Psoas muscle (tissue), 8 donors: Measurements from ENCODE around the gene CRYGN. TPM values are rescaled to one million over a fixed set of nuclear protein-coding genes. Genes with fewer than 3 reads are reported as not detected.
A peak's percentile ranks its signal among the peaks of the same experiment; 100 is the strongest.

Experiments used
- ATAC-seq, 4 donors: fragments of 200-7000 bp; cut with Tn5 transposase; one replicate each; pipeline ENCODE4 v1.9.1; 2020; ENCODE audit warnings: moderate library complexity in 3 of 4, mild to moderate bottlenecking in 2 of 4
- DNase-seq, 2 donors: peaks; one replicate each; pipeline ENCODE4 v3.0.0-alpha.2; 2020
- H3K27ac ChIP-seq: fragments of 200-600 bp; one replicate; pipeline ENCODE4 v1.8.0; 2022
- H3K27me3 ChIP-seq, 3 donors: fragments of 200-600 bp in 1 of 3; one replicate each; pipeline versions ENCODE4 v1.6.1 to v1.8.0; 2013 to 2022; ENCODE audit warnings: low read length in 2 of 3, mild to moderate bottlenecking in 2 of 3, moderate library complexity in 1 of 3; ENCODE audit not compliant: insufficient read depth in 3 of 3
- H3K36me3 ChIP-seq, 2 donors: fragments of 200-600 bp in 1 of 2; one replicate each; pipeline versions ENCODE4 v1.6.1 to v1.8.0; 2013 to 2022; ENCODE audit warnings: low read depth in 1 of 2, mild to moderate bottlenecking in 1 of 2, moderate library complexity in 1 of 2; ENCODE audit not compliant: insufficient read depth in 1 of 2
- H3K4me1 ChIP-seq: fragments of 200-600 bp; one replicate; pipeline ENCODE4 v1.8.0; 2022
- H3K4me3 ChIP-seq: fragments of 200-600 bp; one replicate; pipeline ENCODE4 v1.8.0; 2022; ENCODE audit warnings: mild to moderate bottlenecking
- H3K9me3 ChIP-seq: fragments of 200-600 bp; one replicate; pipeline ENCODE4 v1.8.0; 2022
- CTCF ChIP-seq: fragments of 200-600 bp; IDR thresholded peaks from one replicate; pipeline ENCODE4 v1.8.0; 2022; ENCODE audit warnings: antibody characterized with exemption
- WGBS, 3 donors: extraction: QIAGEN DNeasy Blood & Tissue Kit; methylation state at CpG; one replicate each; pipeline versions ENCODE4 v1.1.6 to v1.1.7; 2013; 5-methylcytosine and 5-hydroxymethylcytosine counted together
- intact Hi-C, 2 donors: fragments of 100-400 bp; cut with DNase I; formaldehyde crosslinking; loops; one replicate each; pipeline versions ENCODE4 v1.11.0 to v1.14.2; 2022
- polyA plus RNA-seq, 3 donors: library from polyadenylated mRNA; stranded (reverse); fragments of 200-250 nt; gene quantifications; one replicate each; pipeline ENCODE4 v1.2.3, GENCODE V29; 2013
- total RNA-seq, 4 donors: library from RNA; stranded (reverse); fragmentation: NEBNext Ultra II Directional in 2 of 4; extraction: Animal tissue kit (Norgen Biotek cat#: 25700) in 2 of 4; gene quantifications; one replicate each; pipeline versions ENCODE4 v1.2.1 to v1.2.4, GENCODE V29; 2021 to 2023
- donor health status: healthy with polysubstance abuse.
- donor health status: DM: no; HTN: no; CAD: no; lungs with moderate emphysema.
- donor health status: Bipolar disorder and iron deficiency.
- donor health status: healthy.
- donor health status: DM: yes; HTN: yes; CAD: no.
- donor health status: DM: no; HTN: no; CAD: no.
- donor health status: DM: no; HTN: no; CAD: no.
- donor health status: DM: yes; HTN: yes; CAD: no.

The CRYGN gene
- total and polyA plus RNA-seq, 7 donors: 0.12 to 0.15 TPM; not detected in 5

GRCh38 chr7:151384352-151384697 is 55.6 kb downstream of the CRYGN start:
- 80 to 99% (median 89%) methylated on average over 6 of the region's 6 CpGs for WGBS, 3 donors
- H3K9me3 ChIP-seq: no peaks in the 10 kb centered on the region
- H3K27me3 ChIP-seq: peaks cover 0 to 38% (median 20%) of the 10 kb centered on the region in 3 donors
- no peak for TF ChIP-seq CTCF
- H3K4me3 ChIP-seq: no peak overlapping the region
- ATAC-seq (no peak), DNase-seq (no peak)
- no peaks in the 10 kb centered on the region for H3K36me3 ChIP-seq
- intact Hi-C loops: no loop called here
- no peak overlapping the region for H3K27ac ChIP-seq
- peaks cover 13% of the 10 kb centered on the region for H3K4me1 ChIP-seq

GRCh38 chr7:151383638-151384351 is 56.1 kb downstream of the CRYGN start:
- H3K4me3 ChIP-seq: no peak overlapping the region
- 81 to 87% (median 81%) methylated on average over 15 of the region's 15 CpGs for WGBS, 3 donors
- H3K36me3 ChIP-seq: no peaks in the 10 kb centered on the region
- no peak overlapping the region for H3K27ac ChIP-seq
- peaks cover 0 to 38% (median 19%) of the 10 kb centered on the region in 3 donors for H3K27me3 ChIP-seq
- no peaks in the 10 kb centered on the region for H3K9me3 ChIP-seq
- intact Hi-C loops: no loop called here
- TF ChIP-seq CTCF: no peak
- H3K4me1 ChIP-seq: peaks cover 13% of the 10 kb centered on the region
- ATAC-seq: no peak
- no peak for DNase-seq

- peak in 1 of 4 donors; percentile 2 for ATAC-seq
- intact Hi-C loops: no loop called here
- H3K27me3 ChIP-seq: peaks cover 0 to 38% (median 19%) of the 10 kb centered on the region in 3 donors
- DNase-seq: no peak
- TF ChIP-seq CTCF: no peak
- peaks cover 0 to 13% of the 10 kb centered on the region in 2 donors for H3K36me3 ChIP-seq
- H3K4me1 ChIP-seq: peaks cover 13% of the 10 kb centered on the region
- no peak overlapping the region for H3K27ac ChIP-seq
- WGBS, 3 donors: 22 to 31% (median 25%) methylated on average over 36 to 37 of the region's 37 CpGs
- no peaks in the 10 kb centered on the region for H3K9me3 ChIP-seq
- peak overlapping the region; percentile 46 for H3K4me3 ChIP-seq
Measured at GRCh38 chr7:151382079-151382885, 57.7 kb downstream of the CRYGN start.

- Histone ChIP-seq H3K4me3 (peak overlapping the region; percentile 46), H3K9me3 (no peaks in the 10 kb centered on the region), H3K27ac (no peak overlapping the region), H3K27me3 (peaks cover 0 to 34% (median 19%) of the 10 kb centered on the region in 3 donors), H3K36me3 (peaks cover 0 to 21% of the 10 kb centered on the region in 2 donors), H3K4me1 (peaks cover 13% of the 10 kb centered on the region)
- no peak for DNase-seq
- intact Hi-C loops: no loop called here
- TF ChIP-seq CTCF: no peak
- peak; percentile 21 to 31 (median 28) for ATAC-seq
- 3 to 13% (median 9%) methylated on average over 60 to 83 of the region's 83 CpGs for WGBS, 3 donors
Measured at GRCh38 chr7:151381348-151382078, 58.4 kb downstream of the CRYGN start.
